GM12892 (cell line): Measurements from ENCODE around the gene ADCY7.

Source experiments
- POLR2A ChIP-seq: IDR thresholded peaks from 2 replicates; pipeline ENCODE4 v1.6.1; 2011; ENCODE audit warnings: low read depth, low read length, control low read depth
- POLR2AphosphoS5 ChIP-seq: IDR thresholded peaks from 2 replicates; pipeline ENCODE4 v1.6.1; 2011; ENCODE audit warnings: low read depth, low read length, control low read depth
- TAF1 ChIP-seq: IDR thresholded peaks from 2 replicates; pipeline ENCODE4 v1.6.1; 2011; ENCODE audit warnings: low read depth, mild to moderate bottlenecking, control low read depth, low read length, borderline replicate concordance

DNA sequence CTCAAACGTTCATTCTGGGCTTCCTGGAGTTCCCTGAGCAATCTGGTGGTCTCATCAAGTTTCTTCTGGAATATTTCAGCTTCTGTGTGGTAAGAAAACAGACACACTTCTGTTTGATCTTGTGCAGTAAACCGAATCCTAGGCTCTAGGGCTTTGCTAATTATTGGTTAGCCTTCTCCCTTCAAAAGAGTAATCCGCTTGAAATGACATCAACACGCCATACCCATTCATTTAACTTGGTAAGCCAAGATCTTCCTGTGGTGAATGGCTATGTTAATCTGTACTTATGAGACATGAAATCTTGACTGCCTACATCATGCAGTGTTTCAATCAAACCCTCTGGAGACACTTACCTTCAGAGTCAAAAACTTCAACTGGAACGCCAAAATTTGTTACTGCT lies 54.0 kb downstream of the ADCY7 start:
- TF ChIP-seq POLR2A = no peak
- no peak for TF ChIP-seq POLR2AphosphoS5
- no peak for TF ChIP-seq TAF1
